Fibroblast of skin of left biceps (primary cell): ENCODE results near the gene FRRS1.
A peak's percentile ranks its signal among the peaks of the same experiment; 100 is the strongest.

Experiments used
- DNase-seq, 2 experiments: peaks; one replicate each; pipeline ENCODE4 v3.0.0-alpha.2; 2013; ENCODE audit warnings: low read depth in 2 of 2

FRRS1 gene

GRCh38 chr1:99675994-99676393 is 90.4 kb downstream of the FRRS1 start:
- no peak for DNase-seq

DNA sequence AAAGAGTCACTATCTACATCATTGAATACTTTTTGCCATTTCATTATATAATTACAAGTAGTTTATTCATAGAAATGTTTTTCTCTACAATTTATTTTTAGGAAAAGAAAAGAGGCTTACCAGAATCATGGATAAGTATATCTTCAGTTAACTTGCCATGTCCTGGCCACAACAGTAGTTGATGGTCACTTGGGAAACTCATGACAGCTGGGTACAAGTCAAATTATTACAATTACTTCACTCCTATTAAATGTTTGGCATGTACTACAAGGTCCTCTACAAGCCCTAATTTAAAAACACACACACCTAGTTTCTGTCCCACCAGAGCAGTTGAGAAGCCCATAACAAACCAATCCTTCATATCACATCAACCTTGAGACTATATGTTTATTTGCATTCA is 91.1 kb downstream of the FRRS1 start:
- DNase-seq, result no peak

- no peak for DNase-seq
Observed at GRCh38 chr1:99674115-99675064, 92.0 kb downstream of the FRRS1 start.

DNA sequence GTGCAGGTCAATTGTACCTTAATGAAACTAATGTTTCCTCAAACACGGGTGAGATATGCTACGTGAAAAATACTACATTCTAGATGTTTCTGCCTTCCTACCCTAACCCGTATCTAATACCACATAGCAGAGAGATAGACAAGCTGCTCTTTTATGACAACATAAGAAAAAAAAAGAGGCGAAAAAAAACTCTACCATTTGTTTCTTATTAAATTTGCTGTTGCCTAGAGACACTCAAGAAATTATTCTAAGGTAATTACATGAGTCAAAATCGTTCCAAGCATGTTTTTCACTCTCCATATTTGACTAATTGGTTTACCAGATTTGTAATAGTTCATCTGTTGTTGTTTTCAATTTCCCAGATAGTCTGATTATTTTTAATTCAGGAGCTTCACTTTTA is 93.1 kb downstream of the FRRS1 start:
- DNase-seq, result no peak

DNA sequence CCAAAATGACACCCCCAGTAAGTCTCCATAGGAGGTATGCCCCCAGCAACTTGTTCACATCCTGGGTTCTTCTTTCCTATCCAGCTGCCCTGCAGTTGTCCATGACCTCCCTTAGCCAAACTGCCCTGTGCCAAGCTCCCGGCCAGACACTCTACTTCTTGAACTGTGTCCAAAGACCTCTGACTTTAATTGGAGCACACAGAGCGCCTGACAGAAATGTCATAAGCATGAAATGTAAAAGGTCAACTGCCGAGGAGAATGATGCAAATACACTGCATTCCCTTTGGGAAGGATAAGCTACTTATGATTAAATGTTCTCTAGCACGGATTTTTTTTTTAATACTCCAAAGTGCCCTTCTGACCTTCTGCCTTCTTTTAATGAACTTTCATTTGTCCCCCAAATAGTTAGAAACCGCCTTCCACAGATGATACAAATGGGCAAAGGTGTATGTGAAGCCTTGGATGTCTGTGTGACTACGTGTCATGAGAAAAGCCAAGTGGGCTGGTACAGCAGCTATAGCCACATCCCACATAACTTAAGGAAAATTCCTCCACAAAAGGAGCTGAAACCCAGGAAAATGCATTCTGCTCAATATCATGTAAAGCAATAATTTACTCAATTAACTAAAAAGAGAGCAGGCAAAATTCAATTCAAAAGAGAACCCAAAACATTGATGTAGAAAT is 93.8 kb downstream of the FRRS1 start:
- DNase-seq, result no peak

GRCh38 chr1:99672038-99672437 is 94.4 kb downstream of the FRRS1 start:
- DNase-seq, result no peak

DNA sequence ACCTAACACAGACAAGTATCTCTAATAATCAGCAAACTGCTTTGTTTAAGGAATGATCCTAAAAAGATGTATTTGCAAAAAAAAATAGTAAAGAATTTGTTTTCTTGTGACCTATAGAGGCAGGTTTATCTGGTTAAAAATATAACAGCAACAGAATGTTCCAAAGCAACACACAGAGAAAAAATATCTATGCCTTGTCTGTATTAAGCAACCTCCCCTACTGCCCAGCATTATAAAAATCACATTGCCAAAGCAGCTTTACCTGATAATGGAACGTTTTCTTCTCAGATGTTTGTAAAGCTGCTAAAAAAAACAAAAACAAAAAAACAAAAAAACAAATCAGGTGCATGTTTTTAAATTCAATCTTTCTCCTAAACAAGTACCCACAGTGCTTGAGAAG is 95.9 kb downstream of the FRRS1 start:
- no peak for DNase-seq

- no peak for DNase-seq
Observed at GRCh38 chr1:99669821-99670220, 96.6 kb downstream of the FRRS1 start.

DNA sequence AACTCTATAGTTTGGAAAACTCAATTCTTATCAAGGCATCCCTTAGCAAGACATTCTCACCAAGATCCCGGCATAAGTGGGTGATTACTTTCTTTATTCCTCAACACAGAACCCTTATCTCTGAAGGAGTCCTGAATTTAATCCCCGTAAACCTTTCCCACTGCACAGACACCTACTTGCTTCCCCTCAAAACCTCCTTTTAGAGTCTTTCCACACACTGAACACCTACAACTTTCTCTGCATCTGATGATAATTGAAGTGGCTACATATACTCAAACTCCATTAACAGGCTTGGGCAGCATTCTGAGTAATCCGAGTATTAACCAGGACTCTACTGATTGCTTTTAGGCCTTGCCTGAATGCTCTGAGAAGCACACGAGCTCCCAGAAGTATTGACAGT is 97.1 kb downstream of the FRRS1 start:
- no peak for DNase-seq

DNA sequence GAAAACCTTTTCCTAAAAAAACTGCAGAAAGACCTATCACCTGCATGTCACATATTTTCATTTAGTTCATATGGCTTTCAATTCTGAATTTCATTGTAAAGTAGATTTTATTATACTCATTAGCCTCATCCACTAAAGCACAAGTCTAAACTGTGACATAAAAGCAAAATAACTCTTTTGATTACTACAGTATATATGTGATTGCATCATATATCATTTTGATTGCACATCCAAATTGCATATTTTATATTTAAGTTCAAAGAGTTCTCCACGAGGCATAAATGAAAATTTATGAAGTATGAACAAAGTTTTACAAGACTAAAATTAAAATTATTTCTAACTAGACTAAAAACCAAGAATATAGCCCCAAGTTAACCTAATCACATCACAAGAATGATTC is 101.2 kb downstream of the FRRS1 start:
- no peak for DNase-seq

DNA sequence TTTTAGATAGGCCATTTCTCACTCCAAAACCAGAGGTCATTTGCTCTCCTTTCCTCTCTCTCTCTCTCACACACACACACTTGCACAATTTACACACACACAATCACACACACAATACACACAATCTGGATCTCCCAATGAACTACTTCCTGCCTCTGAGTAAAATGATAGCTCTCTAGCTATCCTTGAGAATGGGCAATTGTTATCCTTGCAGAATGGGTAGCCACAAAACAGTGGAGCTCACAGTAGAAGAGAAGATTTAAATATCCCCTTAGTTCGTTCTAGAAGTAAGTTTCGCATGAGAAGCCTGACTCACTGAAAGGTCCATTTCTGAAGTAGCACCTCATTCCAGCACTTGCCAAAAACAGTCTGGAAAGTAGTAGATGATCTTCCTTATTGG is 102.9 kb downstream of the FRRS1 start:
- no peak for DNase-seq

DNA sequence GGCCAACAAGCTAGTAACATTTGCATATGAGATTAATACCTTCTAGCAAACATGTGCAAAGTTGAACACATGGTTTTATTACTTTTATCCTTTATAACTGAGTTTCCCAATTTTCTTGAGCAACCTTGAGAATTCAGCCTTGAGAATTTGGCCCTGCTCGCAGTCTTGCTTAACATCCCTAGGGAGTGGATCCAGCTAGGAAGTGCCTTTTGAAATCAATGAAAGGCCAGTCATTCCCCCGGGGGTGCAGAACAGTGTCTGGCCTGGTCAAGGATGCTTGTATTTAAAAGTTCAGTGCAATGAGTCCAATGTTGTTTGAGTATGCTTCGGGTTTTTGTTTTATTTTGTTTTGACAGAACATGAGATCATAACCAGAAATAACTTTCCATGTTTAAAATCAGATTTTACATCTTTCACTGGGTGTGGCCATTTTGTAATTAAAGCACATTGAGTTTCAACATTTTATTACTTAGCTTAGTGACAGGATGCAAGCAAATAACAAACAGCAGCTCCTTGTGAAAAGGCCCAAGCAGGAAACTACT is 103.8 kb downstream of the FRRS1 start:
- DNase-seq, result peak; percentile 51 to 55

GRCh38 chr1:99661780-99662179 is 104.7 kb downstream of the FRRS1 start:
- no peak for DNase-seq

GRCh38 chr1:99660496-99660895 is 105.9 kb downstream of the FRRS1 start:
- no peak for DNase-seq

DNA sequence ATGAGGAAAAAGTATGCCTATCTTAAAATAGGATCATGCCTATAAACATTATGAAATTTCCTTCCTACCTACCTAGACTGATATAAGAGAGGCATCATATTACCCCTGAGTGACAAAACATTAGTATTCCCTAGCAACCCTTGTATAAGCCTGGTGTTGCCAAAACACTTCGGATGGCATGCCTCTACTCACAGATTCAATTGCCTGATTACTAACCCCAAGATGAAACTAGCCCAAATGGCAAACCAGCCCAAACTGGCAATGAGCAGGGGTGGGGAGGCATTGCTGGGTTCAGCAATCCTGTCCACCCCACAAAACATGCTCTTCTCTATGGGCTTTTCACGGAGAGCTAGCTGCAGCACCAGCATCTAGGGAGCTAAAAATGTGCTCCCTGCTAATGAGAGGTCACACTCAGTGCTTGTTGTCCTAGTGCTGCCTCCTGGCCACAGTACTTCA is 106.7 kb downstream of the FRRS1 start:
- no peak for DNase-seq
